Astrocyte of the spinal cord (primary cell): ENCODE measurements around the gene DKK2.

Experiments used
- DNase-seq: peaks from one replicate; pipeline ENCODE4 v3.0.0; 2011; ENCODE audit warnings: low read depth, low spot score
- H3K4me3 ChIP-seq: 2 replicates; pipeline ENCODE4 v1.5.1; 2011; ENCODE audit warnings: low read depth, mild to moderate bottlenecking, low read length, moderate library complexity
- CTCF ChIP-seq: IDR thresholded peaks from 2 replicates; pipeline ENCODE4 v1.5.1; 2012; ENCODE audit warnings: low read depth, mild to moderate bottlenecking, low read length, inconsistent platforms
- in situ Hi-C: cut with HindIII; loops from 2 replicates; pipeline ENCODE4 v1.10.0; 2017; ENCODE audit warnings: low sequenced_read_pairs

The DKK2 gene

GRCh38 chr4:106993827-106994226, 42.3 kb downstream of the DKK2 start:
- DNase-seq = no peak
- no peak for TF ChIP-seq CTCF
- no peak overlapping the region for H3K4me3 ChIP-seq
- in situ Hi-C loops = no loop called here

GRCh38 chr4:106987311-106987710, 48.8 kb downstream of the DKK2 start:
- in situ Hi-C loops = no loop called here
- H3K4me3 ChIP-seq = no peak overlapping the region
- DNase-seq = no peak
- TF ChIP-seq CTCF = no peak

GRCh38 chr4:106986486-106986885, 49.6 kb downstream of the DKK2 start:
- peak; percentile 62 for DNase-seq
- TF ChIP-seq CTCF = no peak
- no peak overlapping the region for H3K4me3 ChIP-seq
- in situ Hi-C loops = no loop called here

- in situ Hi-C loops = no loop called here
- no peak overlapping the region for H3K4me3 ChIP-seq
- no peak for TF ChIP-seq CTCF
- peak; percentile 31 for DNase-seq
Measured at GRCh38 chr4:106985830-106986229, 50.3 kb downstream of the DKK2 start.

GRCh38 chr4:106982711-106983211, 53.4 kb downstream of the DKK2 start:
- no peak overlapping the region for H3K4me3 ChIP-seq
- DNase-seq = no peak
- no peak for TF ChIP-seq CTCF
- in situ Hi-C loops = no loop called here

GRCh38 chr4:106981431-106981830, 54.7 kb downstream of the DKK2 start:
- H3K4me3 ChIP-seq = no peak overlapping the region
- no peak for TF ChIP-seq CTCF
- no peak for DNase-seq
- in situ Hi-C loops = no loop called here

- in situ Hi-C loops = no loop called here
- no peak overlapping the region for H3K4me3 ChIP-seq
- TF ChIP-seq CTCF = no peak
- DNase-seq = no peak
Measured at GRCh38 chr4:106979476-106979875, 56.6 kb downstream of the DKK2 start.
